ENCODE data around the gene MSI2.
"Not testable (repeated sequence)": the region's sequence is repeated elsewhere in the genome, so short reads cannot be mapped to it uniquely, and the experiment has no call there.

The MSI2 gene

GRCh38 chr17:57489321-57489720, 233.0 kb downstream of the MSI2 start:
- no peak for DNase-seq

- DNase-seq, result no peak
These were observed 234.0 kb downstream of the MSI2 start for GRCh38 chr17:57490111-57490845.

- DNase-seq, result no peak
These were observed 234.6 kb downstream of the MSI2 start for GRCh38 chr17:57490890-57491289.

- no peak for DNase-seq
These were observed 236.8 kb downstream of the MSI2 start for GRCh38 chr17:57493171-57493570.

- no peak for DNase-seq
These were observed 237.3 kb downstream of the MSI2 start for GRCh38 chr17:57493625-57494024.

- no peak for DNase-seq
These were observed 238.1 kb downstream of the MSI2 start for GRCh38 chr17:57494443-57494842.

GRCh38 chr17:57495771-57496170, 239.4 kb downstream of the MSI2 start:
- DNase-seq, result no peak

GRCh38 chr17:57496382-57496781, 240.1 kb downstream of the MSI2 start:
- DNase-seq, result no peak

- DNase-seq, result no peak
These were observed 242.1 kb downstream of the MSI2 start for GRCh38 chr17:57498443-57498842.

GRCh38 chr17:57499221-57499620, 242.9 kb downstream of the MSI2 start:
- not testable (repeated sequence) for DNase-seq

GRCh38 chr17:57499648-57500049, 243.3 kb downstream of the MSI2 start:
- DNase-seq, result no peak

- DNase-seq, result no peak
These were observed 244.7 kb downstream of the MSI2 start for GRCh38 chr17:57501016-57501415.

GRCh38 chr17:57502022-57502421, 245.7 kb downstream of the MSI2 start:
- no peak for DNase-seq

GRCh38 chr17:57502811-57503241, 246.5 kb downstream of the MSI2 start:
- no peak for DNase-seq

- DNase-seq, result no peak
These were observed 247.9 kb downstream of the MSI2 start for GRCh38 chr17:57504208-57504607.

- no peak for DNase-seq
These were observed 249.8 kb downstream of the MSI2 start for GRCh38 chr17:57505841-57506773.

- DNase-seq, result no peak
These were observed 250.4 kb downstream of the MSI2 start for GRCh38 chr17:57506774-57507127.

- no peak for DNase-seq
These were observed 251.5 kb downstream of the MSI2 start for GRCh38 chr17:57507828-57508227.

- DNase-seq, result no peak
These were observed 252.3 kb downstream of the MSI2 start for GRCh38 chr17:57508671-57509070.

- no peak for DNase-seq
These were observed 255.3 kb downstream of the MSI2 start for GRCh38 chr17:57511475-57512123.

- no peak for DNase-seq
These were observed 255.9 kb downstream of the MSI2 start for GRCh38 chr17:57512258-57512657.

- DNase-seq, result no peak
These were observed 256.4 kb downstream of the MSI2 start for GRCh38 chr17:57512691-57513090.

GRCh38 chr17:57513569-57513968, 257.2 kb downstream of the MSI2 start:
- DNase-seq, result no peak

GRCh38 chr17:57514614-57515013, 258.3 kb downstream of the MSI2 start:
- no peak for DNase-seq
